A204.1 (cell line): ENCODE measurements around the gene NDUFA3.
"Not testable (repeated sequence)": the region's sequence is repeated elsewhere in the genome, so short reads cannot be mapped to it uniquely, and the experiment has no call there.

Experiments used
- FAIRE-seq: peaks from 2 replicates; lab custom pipeline; 2012; peaks lifted over from hg19 to GRCh38; lab: Jason Lieb, UNC

The NDUFA3 gene

GRCh38 chr19:54102421-54103169, at the start of gene NDUFA3:
NDUFA3 (plus strand) TSS chr19:54102855; CDS start chr19:54102879, 24 bp downstream.
- FAIRE-seq = peak; percentile 90

- FAIRE-seq = no peak
These were observed 40.0 kb upstream of the NDUFA3 start for GRCh38 chr19:54062643-54063042.

GRCh38 chr19:54063350-54064116, 39.1 kb upstream of the NDUFA3 start, which contains the start of gene VSTM1:
VSTM1 (minus strand) TSS chr19:54063897; CDS start chr19:54063777, 120 bp downstream.
- FAIRE-seq = no peak

GRCh38 chr19:54069470-54069869, 33.2 kb upstream of the NDUFA3 start:
- no peak for FAIRE-seq

GRCh38 chr19:54073829-54074228, 28.8 kb upstream of the NDUFA3 start:
- no peak for FAIRE-seq

GRCh38 chr19:54074851-54075250, 27.8 kb upstream of the NDUFA3 start:
- FAIRE-seq = no peak

- no peak for FAIRE-seq
These were observed 25.3 kb upstream of the NDUFA3 start for GRCh38 chr19:54077334-54077733.

GRCh38 chr19:54081032-54081431, 21.6 kb upstream of the NDUFA3 start, which contains the start of gene TARM1:
TARM1 (minus strand) TSS chr19:54081365; CDS start chr19:54081340, 25 bp downstream.
- no peak for FAIRE-seq

GRCh38 chr19:54084410-54084809, 18.2 kb upstream of the NDUFA3 start:
- no peak for FAIRE-seq

- no peak for FAIRE-seq
These were observed 8.1 kb upstream of the NDUFA3 start for GRCh38 chr19:54094426-54095000.

GRCh38 chr19:54095136-54095858, 7.4 kb upstream of the NDUFA3 start:
- FAIRE-seq = no peak

- FAIRE-seq = not testable (repeated sequence)
These were observed 6.6 kb upstream of the NDUFA3 start for GRCh38 chr19:54095859-54096616.

GRCh38 chr19:54096617-54097106, 6.0 kb upstream of the NDUFA3 start:
- no peak for FAIRE-seq

- FAIRE-seq = no peak
These were observed 3.3 kb upstream of the NDUFA3 start for GRCh38 chr19:54099190-54099902.

GRCh38 chr19:54099903-54100255, 2.8 kb upstream of the NDUFA3 start:
- FAIRE-seq = not testable (repeated sequence)

- FAIRE-seq = no peak
These were observed 2.1 kb upstream of the NDUFA3 start, which contains the start of gene OSCAR for GRCh38 chr19:54100561-54100960. OSCAR (minus strand) TSS chr19:54100803; CDS start chr19:54100792, 11 bp downstream.

GRCh38 chr19:54104998-54105715, 2.5 kb downstream of the NDUFA3 start:
- no peak for FAIRE-seq

- no peak for FAIRE-seq
These were observed 3.1 kb downstream of the NDUFA3 start for GRCh38 chr19:54105796-54106195.

- FAIRE-seq = no peak
These were observed 4.1 kb downstream of the NDUFA3 start for GRCh38 chr19:54106716-54107115.
